WTC11 (cell line): ENCODE results near the gene ZNF423. TPM values are rescaled to one million over a fixed set of nuclear protein-coding genes. Genes with fewer than 3 reads are reported as not detected.

Experiments used
- ATAC-seq: fragments of 200-7000 bp; cut with Tn5 transposase; 2 replicates; pipeline ENCODE4 v1.10.0; 2021; ENCODE audit warnings: mild to moderate bottlenecking, moderate library complexity
- CTCF ChIA-PET: fragments of 300-600 bp; sonication (Branson Sonifier 250); formaldehyde crosslinking; loops from one replicate; lab custom pipeline; 2021; ENCODE audit warnings: antibody characterized with exemption; lab: Charles Lee
- POLR2A ChIA-PET: fragments of 350-600 bp; sonication (Branson Sonifier 250); formaldehyde crosslinking; loops from one replicate; lab custom pipeline; 2021; ENCODE audit warnings: antibody characterized with exemption; lab: Charles Lee
- DNase-seq: peaks from one replicate; pipeline ENCODE4 v3.0.0; 2021; ENCODE audit warnings: low spot score
- H3K27ac Mint-ChIP-seq: 2 replicates; pipeline ENCODE4 v1.8.0; 2021; ENCODE audit warnings: mixed read lengths
- H3K27me3 Mint-ChIP-seq: 2 replicates; pipeline ENCODE4 v1.8.0; 2021; ENCODE audit warnings: low read depth, mild to moderate bottlenecking, moderate library complexity, mixed read lengths
- H3K36me3 Mint-ChIP-seq: 2 replicates; pipeline ENCODE4 v1.8.0; 2021; ENCODE audit warnings: mixed read lengths
- H3K4me1 Mint-ChIP-seq: 2 replicates; pipeline ENCODE4 v1.8.0; 2022; ENCODE audit warnings: mixed read lengths
- H3K4me3 Mint-ChIP-seq: 2 replicates; pipeline ENCODE4 v1.8.0; 2021; ENCODE audit warnings: mild to moderate bottlenecking, moderate library complexity, mixed read lengths
- H3K9me3 Mint-ChIP-seq: 2 replicates; pipeline ENCODE4 v1.8.0; 2021; ENCODE audit warnings: mixed read lengths
- CREB1 ChIP-seq: sonication (generic); formaldehyde crosslinking; IDR thresholded peaks from 2 replicates; pipeline ENCODE4 v1.8.0; 2023; ENCODE audit warnings: mild to moderate bottlenecking, missing genetic modification reagents
- ELF4 ChIP-seq: sonication (generic); formaldehyde crosslinking; IDR thresholded peaks from 2 replicates; pipeline ENCODE4 v1.8.1; 2022; ENCODE audit warnings: low read depth, mild to moderate bottlenecking, moderate library complexity, missing genetic modification reagents
- ESRRA ChIP-seq: sonication (generic); formaldehyde crosslinking; IDR thresholded peaks from 2 replicates; pipeline ENCODE4 v1.8.1; 2022; ENCODE audit warnings: mild to moderate bottlenecking, missing genetic modification reagents, borderline replicate concordance
- NFE2L1 ChIP-seq: sonication (generic); formaldehyde crosslinking; IDR thresholded peaks from 2 replicates; pipeline ENCODE4 v1.8.1; 2023; ENCODE audit warnings: missing genetic modification reagents
- NR3C1 ChIP-seq: sonication (generic); formaldehyde crosslinking; conservative IDR thresholded peaks from 2 replicates; pipeline ENCODE4 v1.8.1; 2023; ENCODE audit warnings: low read depth, mild to moderate bottlenecking, missing genetic modification reagents
- TCF7 ChIP-seq: sonication (generic); formaldehyde crosslinking; IDR thresholded peaks from 2 replicates; pipeline ENCODE4 v1.8.0; 2022; ENCODE audit warnings: mild to moderate bottlenecking, low read depth, missing genetic modification reagents, moderate library complexity
- ZNF263 ChIP-seq: sonication (generic); formaldehyde crosslinking; IDR thresholded peaks from 2 replicates; pipeline ENCODE4 v1.8.1; 2022; ENCODE audit warnings: low read depth, mild to moderate bottlenecking, moderate library complexity, missing genetic modification reagents
- total RNA-seq: library from RNA; stranded (reverse); gene quantifications from 3 replicates; pipeline ENCODE4 v1.2.3, GENCODE V29; 2021
- TF ChIP-seq, protein P1 (sequence below): sonication (generic); formaldehyde crosslinking; IDR thresholded peaks from 2 replicates; pipeline ENCODE4 v1.8.0; 2022; ENCODE audit warnings: missing genetic modification reagents
- TF ChIP-seq, protein P2 (sequence below): fragments of 250-450 bp; sonication (Bioruptor Pico); IDR thresholded peaks from 2 replicates; pipeline ENCODE4 v1.9.0; 2021; ENCODE audit warnings: mild to moderate bottlenecking, borderline replicate concordance
- TF ChIP-seq, protein P3 (sequence below): fragments of 200-600 bp; IDR thresholded peaks from 2 replicates; pipeline ENCODE4 v1.8.0; 2022; ENCODE audit warnings: antibody characterized with exemption
- TF ChIP-seq, protein P4 (sequence below): sonication (generic); formaldehyde crosslinking; IDR thresholded peaks from 2 replicates; pipeline ENCODE4 v1.8.1; 2023; ENCODE audit warnings: mild to moderate bottlenecking, missing genetic modification reagents, moderate library complexity
- TF ChIP-seq, protein P5 (sequence below): sonication (generic); formaldehyde crosslinking; IDR thresholded peaks from 2 replicates; pipeline ENCODE4 v1.8.0; 2022; ENCODE audit warnings: mild to moderate bottlenecking, missing genetic modification reagents
- TF ChIP-seq, protein P6 (sequence below): sonication (generic); formaldehyde crosslinking; IDR thresholded peaks from 2 replicates; pipeline ENCODE4 v1.8.1; 2022; ENCODE audit warnings: mild to moderate bottlenecking, moderate library complexity, missing genetic modification reagents
- TF ChIP-seq, protein P7 (sequence below): sonication (generic); formaldehyde crosslinking; IDR thresholded peaks from 2 replicates; pipeline ENCODE4 v1.8.1; 2022; ENCODE audit warnings: missing genetic modification reagents, borderline replicate concordance

Gene ZNF423
- total RNA-seq, 1 experiment from 2014 or later, result 38.8 TPM

DNA sequence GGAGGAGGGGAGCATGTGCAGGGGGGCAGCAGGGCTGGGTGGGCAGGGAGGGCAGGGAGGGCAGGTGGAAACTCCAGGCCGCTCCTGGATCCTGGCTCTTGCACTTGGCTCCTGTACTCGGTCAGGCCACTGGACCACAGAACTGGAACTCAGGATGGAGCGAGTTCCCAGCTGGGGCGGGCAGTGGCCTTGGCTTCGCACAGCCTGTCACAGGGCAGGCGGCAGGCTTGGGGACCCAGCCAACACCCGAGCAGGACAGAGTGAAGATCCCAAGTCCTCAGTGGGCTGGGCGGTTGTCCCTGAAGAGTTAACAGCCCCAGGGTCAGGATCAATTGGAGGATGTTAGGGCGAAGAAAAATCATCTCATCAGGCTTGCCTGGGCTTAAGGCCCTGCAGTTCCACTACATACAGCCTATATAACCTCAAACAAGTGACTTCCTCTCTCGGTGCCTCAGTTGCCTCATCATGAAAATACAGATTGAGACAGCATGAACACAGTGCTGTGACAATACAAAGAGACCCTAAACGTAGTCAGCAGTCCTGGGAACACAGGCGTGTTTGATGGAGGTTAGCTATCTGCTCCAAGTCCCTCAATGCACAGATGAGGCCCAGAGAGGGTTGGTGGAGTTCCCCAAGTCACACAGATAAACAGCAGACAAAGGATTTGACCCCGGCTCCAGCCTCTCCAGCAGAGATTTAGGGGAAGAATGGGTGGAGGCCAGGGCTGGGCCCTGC lies 21.9 kb downstream of the ZNF423 start (continued):
- TF ChIP-seq, protein P1, sequence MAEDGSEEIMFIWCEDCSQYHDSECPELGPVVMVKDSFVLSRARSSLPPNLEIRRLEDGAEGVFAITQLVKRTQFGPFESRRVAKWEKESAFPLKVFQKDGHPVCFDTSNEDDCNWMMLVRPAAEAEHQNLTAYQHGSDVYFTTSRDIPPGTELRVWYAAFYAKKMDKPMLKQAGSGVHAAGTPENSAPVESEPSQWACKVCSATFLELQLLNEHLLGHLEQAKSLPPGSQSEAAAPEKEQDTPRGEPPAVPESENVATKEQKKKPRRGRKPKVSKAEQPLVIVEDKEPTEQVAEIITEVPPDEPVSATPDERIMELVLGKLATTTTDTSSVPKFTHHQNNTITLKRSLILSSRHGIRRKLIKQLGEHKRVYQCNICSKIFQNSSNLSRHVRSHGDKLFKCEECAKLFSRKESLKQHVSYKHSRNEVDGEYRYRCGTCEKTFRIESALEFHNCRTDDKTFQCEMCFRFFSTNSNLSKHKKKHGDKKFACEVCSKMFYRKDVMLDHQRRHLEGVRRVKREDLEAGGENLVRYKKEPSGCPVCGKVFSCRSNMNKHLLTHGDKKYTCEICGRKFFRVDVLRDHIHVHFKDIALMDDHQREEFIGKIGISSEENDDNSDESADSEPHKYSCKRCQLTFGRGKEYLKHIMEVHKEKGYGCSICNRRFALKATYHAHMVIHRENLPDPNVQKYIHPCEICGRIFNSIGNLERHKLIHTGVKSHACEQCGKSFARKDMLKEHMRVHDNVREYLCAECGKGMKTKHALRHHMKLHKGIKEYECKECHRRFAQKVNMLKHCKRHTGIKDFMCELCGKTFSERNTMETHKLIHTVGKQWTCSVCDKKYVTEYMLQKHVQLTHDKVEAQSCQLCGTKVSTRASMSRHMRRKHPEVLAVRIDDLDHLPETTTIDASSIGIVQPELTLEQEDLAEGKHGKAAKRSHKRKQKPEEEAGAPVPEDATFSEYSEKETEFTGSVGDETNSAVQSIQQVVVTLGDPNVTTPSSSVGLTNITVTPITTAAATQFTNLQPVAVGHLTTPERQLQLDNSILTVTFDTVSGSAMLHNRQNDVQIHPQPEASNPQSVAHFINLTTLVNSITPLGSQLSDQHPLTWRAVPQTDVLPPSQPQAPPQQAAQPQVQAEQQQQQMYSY (CRISPR knock-in tag), result no peak
- TF ChIP-seq TCF7 (no peak), NR3C1 (CRISPR knock-in tag) (no peak)
- TF ChIP-seq, protein P2, sequence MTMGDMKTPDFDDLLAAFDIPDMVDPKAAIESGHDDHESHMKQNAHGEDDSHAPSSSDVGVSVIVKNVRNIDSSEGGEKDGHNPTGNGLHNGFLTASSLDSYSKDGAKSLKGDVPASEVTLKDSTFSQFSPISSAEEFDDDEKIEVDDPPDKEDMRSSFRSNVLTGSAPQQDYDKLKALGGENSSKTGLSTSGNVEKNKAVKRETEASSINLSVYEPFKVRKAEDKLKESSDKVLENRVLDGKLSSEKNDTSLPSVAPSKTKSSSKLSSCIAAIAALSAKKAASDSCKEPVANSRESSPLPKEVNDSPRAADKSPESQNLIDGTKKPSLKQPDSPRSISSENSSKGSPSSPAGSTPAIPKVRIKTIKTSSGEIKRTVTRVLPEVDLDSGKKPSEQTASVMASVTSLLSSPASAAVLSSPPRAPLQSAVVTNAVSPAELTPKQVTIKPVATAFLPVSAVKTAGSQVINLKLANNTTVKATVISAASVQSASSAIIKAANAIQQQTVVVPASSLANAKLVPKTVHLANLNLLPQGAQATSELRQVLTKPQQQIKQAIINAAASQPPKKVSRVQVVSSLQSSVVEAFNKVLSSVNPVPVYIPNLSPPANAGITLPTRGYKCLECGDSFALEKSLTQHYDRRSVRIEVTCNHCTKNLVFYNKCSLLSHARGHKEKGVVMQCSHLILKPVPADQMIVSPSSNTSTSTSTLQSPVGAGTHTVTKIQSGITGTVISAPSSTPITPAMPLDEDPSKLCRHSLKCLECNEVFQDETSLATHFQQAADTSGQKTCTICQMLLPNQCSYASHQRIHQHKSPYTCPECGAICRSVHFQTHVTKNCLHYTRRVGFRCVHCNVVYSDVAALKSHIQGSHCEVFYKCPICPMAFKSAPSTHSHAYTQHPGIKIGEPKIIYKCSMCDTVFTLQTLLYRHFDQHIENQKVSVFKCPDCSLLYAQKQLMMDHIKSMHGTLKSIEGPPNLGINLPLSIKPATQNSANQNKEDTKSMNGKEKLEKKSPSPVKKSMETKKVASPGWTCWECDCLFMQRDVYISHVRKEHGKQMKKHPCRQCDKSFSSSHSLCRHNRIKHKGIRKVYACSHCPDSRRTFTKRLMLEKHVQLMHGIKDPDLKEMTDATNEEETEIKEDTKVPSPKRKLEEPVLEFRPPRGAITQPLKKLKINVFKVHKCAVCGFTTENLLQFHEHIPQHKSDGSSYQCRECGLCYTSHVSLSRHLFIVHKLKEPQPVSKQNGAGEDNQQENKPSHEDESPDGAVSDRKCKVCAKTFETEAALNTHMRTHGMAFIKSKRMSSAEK (CRISPR knock-in tag), result no peak
- TF ChIP-seq, protein P3, sequence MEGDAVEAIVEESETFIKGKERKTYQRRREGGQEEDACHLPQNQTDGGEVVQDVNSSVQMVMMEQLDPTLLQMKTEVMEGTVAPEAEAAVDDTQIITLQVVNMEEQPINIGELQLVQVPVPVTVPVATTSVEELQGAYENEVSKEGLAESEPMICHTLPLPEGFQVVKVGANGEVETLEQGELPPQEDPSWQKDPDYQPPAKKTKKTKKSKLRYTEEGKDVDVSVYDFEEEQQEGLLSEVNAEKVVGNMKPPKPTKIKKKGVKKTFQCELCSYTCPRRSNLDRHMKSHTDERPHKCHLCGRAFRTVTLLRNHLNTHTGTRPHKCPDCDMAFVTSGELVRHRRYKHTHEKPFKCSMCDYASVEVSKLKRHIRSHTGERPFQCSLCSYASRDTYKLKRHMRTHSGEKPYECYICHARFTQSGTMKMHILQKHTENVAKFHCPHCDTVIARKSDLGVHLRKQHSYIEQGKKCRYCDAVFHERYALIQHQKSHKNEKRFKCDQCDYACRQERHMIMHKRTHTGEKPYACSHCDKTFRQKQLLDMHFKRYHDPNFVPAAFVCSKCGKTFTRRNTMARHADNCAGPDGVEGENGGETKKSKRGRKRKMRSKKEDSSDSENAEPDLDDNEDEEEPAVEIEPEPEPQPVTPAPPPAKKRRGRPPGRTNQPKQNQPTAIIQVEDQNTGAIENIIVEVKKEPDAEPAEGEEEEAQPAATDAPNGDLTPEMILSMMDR, result no peak

DNA sequence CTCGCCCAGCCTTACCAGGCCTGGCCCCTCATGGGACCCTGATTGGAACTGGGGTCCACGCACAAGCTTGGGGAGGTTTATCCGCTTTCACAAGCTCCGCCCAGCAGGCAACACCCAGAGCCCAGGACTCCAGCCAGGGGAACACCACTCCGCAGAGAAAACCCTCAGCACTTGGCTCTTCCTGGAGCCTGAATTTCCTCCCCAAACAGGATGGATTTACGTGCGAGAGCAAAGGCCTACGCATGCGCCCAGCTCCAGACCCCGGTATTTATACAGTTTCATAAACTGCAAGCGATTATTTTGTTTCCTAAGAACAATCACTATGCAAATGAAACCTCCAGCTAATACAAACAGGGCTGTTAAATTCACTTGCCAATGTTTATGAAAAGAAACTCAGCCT lies 22.8 kb downstream of the ZNF423 start:
- peak; percentile 11; the same call in 1 of the 2 replicates for ATAC-seq

More for the DNA sequence above, 22.8 kb downstream of the ZNF423 start:
- POLR2A ChIA-PET, result no interaction called here
- Mint-ChIP-seq H3K27ac (peak overlapping the region; percentile 73; the same call in 1 of the 2 replicates), H3K27me3 (no peaks in the 10 kb centered on the region; the same call in 1 of the 2 replicates), H3K36me3 (0 out of 2 replicates have a peak, but pooled peaks cover 8% of the 10 kb centered on the region), H3K4me1 (peaks cover 71% of the 10 kb centered on the region), H3K4me3 (peak overlapping the region; percentile 44; the same call in 1 of the 2 replicates), H3K9me3 (no peaks in the 10 kb centered on the region)
- TF ChIP-seq ELF4 (CRISPR knock-in tag) (no peak), CREB1 (CRISPR knock-in tag) (no peak), ESRRA (CRISPR knock-in tag) (no peak), ZNF263 (CRISPR knock-in tag) (no peak), NFE2L1 (CRISPR knock-in tag) (no peak)
- TF ChIP-seq, protein P4, sequence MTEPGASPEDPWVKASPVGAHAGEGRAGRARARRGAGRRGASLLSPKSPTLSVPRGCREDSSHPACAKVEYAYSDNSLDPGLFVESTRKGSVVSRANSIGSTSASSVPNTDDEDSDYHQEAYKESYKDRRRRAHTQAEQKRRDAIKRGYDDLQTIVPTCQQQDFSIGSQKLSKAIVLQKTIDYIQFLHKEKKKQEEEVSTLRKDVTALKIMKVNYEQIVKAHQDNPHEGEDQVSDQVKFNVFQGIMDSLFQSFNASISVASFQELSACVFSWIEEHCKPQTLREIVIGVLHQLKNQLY (CRISPR knock-in tag), result no peak
- TF ChIP-seq, protein P5, sequence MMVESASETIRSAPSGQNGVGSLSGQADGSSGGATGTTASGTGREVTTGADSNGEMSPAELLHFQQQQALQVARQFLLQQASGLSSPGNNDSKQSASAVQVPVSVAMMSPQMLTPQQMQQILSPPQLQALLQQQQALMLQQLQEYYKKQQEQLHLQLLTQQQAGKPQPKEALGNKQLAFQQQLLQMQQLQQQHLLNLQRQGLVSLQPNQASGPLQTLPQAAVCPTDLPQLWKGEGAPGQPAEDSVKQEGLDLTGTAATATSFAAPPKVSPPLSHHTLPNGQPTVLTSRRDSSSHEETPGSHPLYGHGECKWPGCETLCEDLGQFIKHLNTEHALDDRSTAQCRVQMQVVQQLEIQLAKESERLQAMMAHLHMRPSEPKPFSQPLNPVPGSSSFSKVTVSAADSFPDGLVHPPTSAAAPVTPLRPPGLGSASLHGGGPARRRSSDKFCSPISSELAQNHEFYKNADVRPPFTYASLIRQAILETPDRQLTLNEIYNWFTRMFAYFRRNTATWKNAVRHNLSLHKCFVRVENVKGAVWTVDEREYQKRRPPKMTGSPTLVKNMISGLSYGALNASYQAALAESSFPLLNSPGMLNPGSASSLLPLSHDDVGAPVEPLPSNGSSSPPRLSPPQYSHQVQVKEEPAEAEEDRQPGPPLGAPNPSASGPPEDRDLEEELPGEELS, result no peak
- TF ChIP-seq, protein P6, sequence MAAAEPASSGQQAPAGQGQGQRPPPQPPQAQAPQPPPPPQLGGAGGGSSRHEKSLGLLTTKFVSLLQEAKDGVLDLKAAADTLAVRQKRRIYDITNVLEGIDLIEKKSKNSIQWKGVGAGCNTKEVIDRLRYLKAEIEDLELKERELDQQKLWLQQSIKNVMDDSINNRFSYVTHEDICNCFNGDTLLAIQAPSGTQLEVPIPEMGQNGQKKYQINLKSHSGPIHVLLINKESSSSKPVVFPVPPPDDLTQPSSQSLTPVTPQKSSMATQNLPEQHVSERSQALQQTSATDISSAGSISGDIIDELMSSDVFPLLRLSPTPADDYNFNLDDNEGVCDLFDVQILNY, result no peak
- TF ChIP-seq, protein P7, sequence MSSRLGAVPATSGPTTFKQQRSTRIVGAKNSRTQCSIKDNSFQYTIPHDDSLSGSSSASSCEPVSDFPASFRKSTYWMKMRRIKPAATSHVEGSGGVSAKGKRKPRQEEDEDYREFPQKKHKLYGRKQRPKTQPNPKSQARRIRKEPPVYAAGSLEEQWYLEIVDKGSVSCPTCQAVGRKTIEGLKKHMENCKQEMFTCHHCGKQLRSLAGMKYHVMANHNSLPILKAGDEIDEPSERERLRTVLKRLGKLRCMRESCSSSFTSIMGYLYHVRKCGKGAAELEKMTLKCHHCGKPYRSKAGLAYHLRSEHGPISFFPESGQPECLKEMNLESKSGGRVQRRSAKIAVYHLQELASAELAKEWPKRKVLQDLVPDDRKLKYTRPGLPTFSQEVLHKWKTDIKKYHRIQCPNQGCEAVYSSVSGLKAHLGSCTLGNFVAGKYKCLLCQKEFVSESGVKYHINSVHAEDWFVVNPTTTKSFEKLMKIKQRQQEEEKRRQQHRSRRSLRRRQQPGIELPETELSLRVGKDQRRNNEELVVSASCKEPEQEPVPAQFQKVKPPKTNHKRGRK, result no peak
- CTCF ChIA-PET, result interaction anchor here (0.6 to 1.9 kb wide), 6 partner anchors 18 to 189 kb away, joined by 3 to 7 read pairs (median 4); no protein-coding TSS in a partner anchor
- no peak for DNase-seq
